G401 (cell line): ENCODE measurements around the gene TIMM29. TPM values are rescaled to one million over a fixed set of nuclear protein-coding genes. Genes with fewer than 3 reads are reported as not detected.

ENCODE experiments used
- DNase-seq: peaks from one replicate; pipeline ENCODE4 v3.0.0-alpha.2; 2015; ENCODE audit warnings: low spot score
- in situ Hi-C: cut with HindIII; loops from 2 replicates; pipeline ENCODE4 v1.10.0; 2016; ENCODE audit warnings: low sequenced_read_pairs, mixed read lengths
- total RNA-seq: library from RNA; depleted of rRNA; stranded (reverse); fragments of >200 nt; shearing (Covaris generic); gene quantifications from 2 replicates; pipeline ENCODE4 v1.2.3, GENCODE V29; 2014; rRNA removed

The TIMM29 gene
- 58.4 and 70.7 TPM in 2 replicates for total RNA-seq

GRCh38 chr19:10928563-10929401 lies at the start of gene TIMM29, which contains the start of gene YIPF2:
Gene TIMM29, plus strand, starts transcription at chr19:10928811. Its CDS starts 12 bp downstream, at chr19:10928823.
Gene YIPF2, minus strand, starts transcription at chr19:10928639. Its CDS starts 229 bp downstream, at chr19:10928410.
- DNase-seq: peak; percentile 99
- in situ Hi-C loops: no loop called here

GRCh38 chr19:10881403-10882107 lies 47.1 kb upstream of the TIMM29 start:
- in situ Hi-C loops: no loop called here
- no peak for DNase-seq

- in situ Hi-C loops: no loop called here
- DNase-seq: no peak
Observed at GRCh38 chr19:10882108-10882457, 46.5 kb upstream of the TIMM29 start.

GRCh38 chr19:10884274-10884673 lies 44.3 kb upstream of the TIMM29 start:
- DNase-seq: no peak
- in situ Hi-C loops: no loop called here

GRCh38 chr19:10885201-10886169 lies 43.1 kb upstream of the TIMM29 start:
- in situ Hi-C loops: no loop called here
- no peak for DNase-seq

GRCh38 chr19:10887616-10888367 lies 40.8 kb upstream of the TIMM29 start:
- in situ Hi-C loops: no loop called here
- no peak for DNase-seq

GRCh38 chr19:10888421-10888866 lies 40.2 kb upstream of the TIMM29 start:
- DNase-seq: no peak
- in situ Hi-C loops: no loop called here

GRCh38 chr19:10889880-10890279 lies 38.7 kb upstream of the TIMM29 start:
- DNase-seq: no peak
- in situ Hi-C loops: no loop called here

GRCh38 chr19:10891405-10892086 lies 37.1 kb upstream of the TIMM29 start:
- DNase-seq: no peak
- in situ Hi-C loops: no loop called here

GRCh38 chr19:10892256-10892655 lies 36.4 kb upstream of the TIMM29 start:
- in situ Hi-C loops: no loop called here
- no peak for DNase-seq

- in situ Hi-C loops: no loop called here
- no peak for DNase-seq
Observed at GRCh38 chr19:10894911-10895213, 33.7 kb upstream of the TIMM29 start.

- in situ Hi-C loops: no loop called here
- no peak for DNase-seq
Observed at GRCh38 chr19:10895363-10895762, 33.2 kb upstream of the TIMM29 start.

- in situ Hi-C loops: no loop called here
- DNase-seq: no peak
Observed at GRCh38 chr19:10895920-10896319, 32.7 kb upstream of the TIMM29 start.

GRCh38 chr19:10896851-10897526 lies 31.6 kb upstream of the TIMM29 start:
- in situ Hi-C loops: no loop called here
- peak; percentile 69 for DNase-seq

- in situ Hi-C loops: no loop called here
- no peak for DNase-seq
Observed at GRCh38 chr19:10898633-10899032, 30.0 kb upstream of the TIMM29 start.

GRCh38 chr19:10899151-10899653 lies 29.4 kb upstream of the TIMM29 start:
- DNase-seq: peak; percentile 85
- in situ Hi-C loops: no loop called here

- in situ Hi-C loops: no loop called here
Observed at GRCh38 chr19:10907925-10908324, 20.7 kb upstream of the TIMM29 start.

More at GRCh38 chr19:10907925-10908324, 20.7 kb upstream of the TIMM29 start:
- no peak for DNase-seq
